Astrocyte (in vitro differentiated cells and primary cell): Measurements from ENCODE around the gene TMEM175. TPM values are rescaled to one million over a fixed set of nuclear protein-coding genes. Genes with fewer than 3 reads are reported as not detected.
"Not testable (repeated sequence)": the region's sequence is repeated elsewhere in the genome, so short reads cannot be mapped to it uniquely, and the experiment has no call there.

Source experiments
- DNase-seq: peaks from one replicate; pipeline ENCODE4 v3.0.0-alpha.2; 2010; ENCODE audit warnings: low read depth
- FAIRE-seq: peaks from 2 replicates; lab custom pipeline; 2011; peaks lifted over from hg19 to GRCh38; lab: Jason Lieb, UNC
- H2AFZ ChIP-seq: 2 replicates; pipeline ENCODE4 v1.6.0; 2012; ENCODE audit warnings: low read depth, low read length, inconsistent platforms
- H3K27ac ChIP-seq: 2 replicates; pipeline ENCODE4 v1.5.1; 2011; ENCODE audit warnings: low read depth, low read length, inconsistent platforms
- H3K27me3 ChIP-seq: 2 replicates; pipeline ENCODE4 v1.6.0; 2011; ENCODE audit warnings: low read length, inconsistent platforms; ENCODE audit not compliant: insufficient read depth
- H3K36me3 ChIP-seq: 2 replicates; pipeline ENCODE4 v1.5.1; 2011; ENCODE audit warnings: low read length, inconsistent platforms; ENCODE audit not compliant: insufficient read depth
- H3K4me1 ChIP-seq: 2 replicates; pipeline ENCODE4 v1.5.1; 2011; ENCODE audit warnings: low read length, inconsistent platforms; ENCODE audit not compliant: insufficient read depth
- H3K4me2 ChIP-seq: 2 replicates; pipeline ENCODE4 v1.6.0; 2012; ENCODE audit warnings: low read length, inconsistent platforms
- H3K4me3 ChIP-seq: 2 replicates; pipeline ENCODE4 v1.5.1; 2011; ENCODE audit warnings: low read depth, mild to moderate bottlenecking, low read length, inconsistent platforms; ENCODE audit not compliant: insufficient read depth
- H3K79me2 ChIP-seq: 2 replicates; pipeline ENCODE4 v1.6.0; 2012; ENCODE audit warnings: mild to moderate bottlenecking, low read length, inconsistent platforms; ENCODE audit not compliant: insufficient read depth
- H3K9ac ChIP-seq: 2 replicates; pipeline ENCODE4 v1.6.0; 2012; ENCODE audit warnings: mild to moderate bottlenecking, low read length, inconsistent platforms
- H3K9me3 ChIP-seq: 2 replicates; pipeline ENCODE4 v1.5.1; 2012; ENCODE audit warnings: low read depth, mild to moderate bottlenecking, low read length, inconsistent platforms; ENCODE audit not compliant: insufficient read depth
- H4K20me1 ChIP-seq: 2 replicates; pipeline ENCODE4 v1.6.0; 2012; ENCODE audit warnings: low read length, inconsistent platforms; ENCODE audit not compliant: insufficient read depth
- H3K27ac Mint-ChIP-seq: one replicate; pipeline ENCODE4 v1.8.0; 2021; ENCODE audit warnings: mild to moderate bottlenecking, mixed read lengths; ENCODE audit not compliant: unreplicated experiment
- H3K27me3 Mint-ChIP-seq: one replicate; pipeline ENCODE4 v1.8.0; 2021; ENCODE audit warnings: low read depth, mixed read lengths; ENCODE audit not compliant: unreplicated experiment
- H3K36me3 Mint-ChIP-seq: one replicate; pipeline ENCODE4 v1.8.0; 2021; ENCODE audit warnings: low read depth, mixed read lengths; ENCODE audit not compliant: unreplicated experiment
- H3K4me1 Mint-ChIP-seq: one replicate; pipeline ENCODE4 v1.8.0; 2021; ENCODE audit warnings: low read depth, mixed read lengths; ENCODE audit not compliant: unreplicated experiment
- H3K4me3 Mint-ChIP-seq: one replicate; pipeline ENCODE4 v1.8.0; 2021; ENCODE audit warnings: mild to moderate bottlenecking, moderate library complexity, mixed read lengths; ENCODE audit not compliant: unreplicated experiment
- H3K9me3 Mint-ChIP-seq: one replicate; pipeline ENCODE4 v1.8.0; 2021; ENCODE audit warnings: mild to moderate bottlenecking, mixed read lengths; ENCODE audit not compliant: unreplicated experiment
- CTCF ChIP-seq: IDR thresholded peaks from 2 replicates; pipeline ENCODE4 v1.5.1; 2011; ENCODE audit warnings: low read depth, mild to moderate bottlenecking, inconsistent platforms, low read length, moderate library complexity; ENCODE audit not compliant: insufficient read depth
- EZH2 ChIP-seq: IDR thresholded peaks from 2 replicates; pipeline ENCODE4 v1.6.1; 2012; ENCODE audit warnings: mild to moderate bottlenecking, low read length, inconsistent platforms; ENCODE audit not compliant: insufficient read depth
- total RNA-seq: library from RNA; stranded (reverse); gene quantifications from 2 replicates; pipeline ENCODE4 v1.2.1, GENCODE V29; 2021

The TMEM175 gene
- total RNA-seq, 1 donor from 2014 or later = 22.1 TPM

GRCh38 chr4:974668-975067, 42.4 kb downstream of the TMEM175 start:
- H2AFZ ChIP-seq = no peak overlapping the region
- Mint-ChIP-seq H3K4me1 (peaks cover 5% of the 10 kb centered on the region), H3K36me3 (peaks cover 3% of the 10 kb centered on the region), H3K27me3 (no peaks in the 10 kb centered on the region), H3K27ac (no peak overlapping the region), H3K4me3 (no peak overlapping the region), H3K9me3 (no peaks in the 10 kb centered on the region)
- H3K79me2 ChIP-seq = peaks cover 7% of the 10 kb centered on the region
- peaks cover 10% of the 10 kb centered on the region for H3K4me1 ChIP-seq
- TF ChIP-seq EZH2 = no peak
- no peak for TF ChIP-seq CTCF
- no peak overlapping the region for H3K4me3 ChIP-seq
- no peak for FAIRE-seq
- no peak for DNase-seq
- no peak overlapping the region for H3K27ac ChIP-seq
- no peak overlapping the region for H3K9ac ChIP-seq
- no peaks in the 10 kb centered on the region for H3K9me3 ChIP-seq
- H4K20me1 ChIP-seq = peaks cover 25% of the 10 kb centered on the region
- no peaks in the 10 kb centered on the region for H3K27me3 ChIP-seq
- no peak overlapping the region for H3K4me2 ChIP-seq
- no peaks in the 10 kb centered on the region for H3K36me3 ChIP-seq

- not testable (repeated sequence) for H3K36me3 Mint-ChIP-seq, DNase-seq, H3K9ac ChIP-seq, H3K9me3 ChIP-seq, H3K27me3 ChIP-seq, FAIRE-seq, H3K4me3 ChIP-seq, H3K27me3 Mint-ChIP-seq, H3K4me1 Mint-ChIP-seq, H3K4me1 ChIP-seq, H3K4me3 Mint-ChIP-seq, H3K36me3 ChIP-seq, H3K4me2 ChIP-seq, H3K9me3 Mint-ChIP-seq, H3K27ac Mint-ChIP-seq, H3K79me2 ChIP-seq, H2AFZ ChIP-seq, H3K27ac ChIP-seq
- H4K20me1 ChIP-seq = peaks cover 16% of the 10 kb centered on the region
Measured at GRCh38 chr4:976016-976415, 43.8 kb downstream of the TMEM175 start.

- H3K27ac Mint-ChIP-seq = peak overlapping the region; percentile 58
- H2AFZ ChIP-seq = peak overlapping the region; percentile 69
- no peaks in the 10 kb centered on the region for H3K79me2 ChIP-seq
- peaks cover 3% of the 10 kb centered on the region for H3K36me3 Mint-ChIP-seq
- peaks cover 3% of the 10 kb centered on the region for H3K27me3 Mint-ChIP-seq
- H3K4me1 Mint-ChIP-seq = peaks cover 6% of the 10 kb centered on the region
- H3K4me3 Mint-ChIP-seq = no peak overlapping the region
- FAIRE-seq (no peak), DNase-seq (peak; percentile 3)
- no peaks in the 10 kb centered on the region for H3K9me3 Mint-ChIP-seq
- no peaks in the 10 kb centered on the region for H4K20me1 ChIP-seq
- no peaks in the 10 kb centered on the region for H3K27me3 ChIP-seq
- H3K4me1 ChIP-seq = no peaks in the 10 kb centered on the region
- H3K36me3 ChIP-seq = no peaks in the 10 kb centered on the region
- no peak for TF ChIP-seq EZH2
- TF ChIP-seq CTCF = no peak
- no peaks in the 10 kb centered on the region for H3K9me3 ChIP-seq
- no peak overlapping the region for H3K9ac ChIP-seq
- H3K4me3 ChIP-seq = no peak overlapping the region
- H3K4me2 ChIP-seq = no peak overlapping the region
- no peak overlapping the region for H3K27ac ChIP-seq
Measured at GRCh38 chr4:978957-979701, 46.9 kb downstream of the TMEM175 start.
